GM18861 (cell line): ENCODE measurements around the gene SUCLG2.
A peak's percentile ranks its signal among the peaks of the same experiment; 100 is the strongest.

ENCODE experiments used
- ATAC-seq: cut with Tn5 transposase; IDR thresholded peaks from one replicate; pipeline ENCODE4 v1.9.1; 2021; ENCODE audit not compliant: unreplicated experiment

The SUCLG2 gene

DNA sequence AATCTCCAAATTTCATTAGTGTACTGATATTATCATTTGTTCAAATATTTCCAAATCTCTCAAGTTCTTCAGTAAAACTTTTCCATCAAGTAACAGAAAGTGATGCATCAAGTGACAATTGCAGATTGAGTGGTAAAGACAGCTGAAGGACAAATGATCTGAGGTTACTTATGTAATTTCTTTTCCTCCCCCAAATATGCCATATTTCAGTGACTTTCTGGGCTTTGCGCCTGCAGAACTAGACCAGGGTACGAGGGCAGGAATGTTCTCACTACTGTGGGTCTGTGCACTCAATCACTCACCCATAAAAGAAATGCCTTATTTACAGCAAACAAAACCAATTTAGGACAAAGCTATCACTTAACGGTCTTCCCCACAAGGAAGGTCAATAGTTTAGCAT is 4.7 kb downstream of the SUCLG2 start:
- no peak for ATAC-seq

DNA sequence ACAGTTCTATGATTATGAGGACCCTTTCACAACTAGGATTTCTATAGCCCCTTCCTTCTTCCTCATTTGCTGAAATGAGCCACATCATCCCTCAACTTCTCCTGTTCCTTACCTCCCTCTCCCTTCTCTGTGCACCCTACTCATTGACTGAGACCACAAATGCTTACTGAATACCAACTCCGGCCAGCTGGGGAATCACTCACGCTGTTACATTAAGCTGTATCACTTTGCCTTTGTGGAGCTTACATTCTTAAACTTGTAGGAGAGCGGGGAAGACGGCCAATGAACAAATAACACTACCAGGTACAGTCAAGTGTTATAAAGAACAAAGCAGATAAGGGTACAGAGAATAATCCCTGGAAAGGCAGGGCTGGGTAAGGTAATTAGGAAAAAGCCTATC is 5.7 kb downstream of the SUCLG2 start:
- no peak for ATAC-seq

DNA sequence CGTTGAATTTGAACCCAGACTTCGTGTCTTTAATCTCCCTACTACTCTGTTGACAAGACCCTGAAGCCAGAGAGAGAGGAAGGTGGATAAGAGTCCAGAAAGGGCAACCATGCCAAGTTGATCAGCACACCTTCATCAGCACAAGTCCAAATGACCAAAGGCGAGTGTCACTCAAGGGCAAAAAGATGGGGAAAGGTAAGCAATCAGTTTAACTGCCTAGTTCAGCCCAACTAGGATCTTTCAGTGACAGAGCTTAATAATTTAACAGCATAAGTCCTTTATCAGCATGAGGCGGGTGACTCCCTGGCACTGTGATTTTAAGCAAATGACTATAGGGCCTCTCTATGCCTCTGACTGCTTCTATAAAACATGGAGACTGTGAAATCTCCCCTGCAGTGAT is 6.2 kb downstream of the SUCLG2 start:
- no peak for ATAC-seq

DNA sequence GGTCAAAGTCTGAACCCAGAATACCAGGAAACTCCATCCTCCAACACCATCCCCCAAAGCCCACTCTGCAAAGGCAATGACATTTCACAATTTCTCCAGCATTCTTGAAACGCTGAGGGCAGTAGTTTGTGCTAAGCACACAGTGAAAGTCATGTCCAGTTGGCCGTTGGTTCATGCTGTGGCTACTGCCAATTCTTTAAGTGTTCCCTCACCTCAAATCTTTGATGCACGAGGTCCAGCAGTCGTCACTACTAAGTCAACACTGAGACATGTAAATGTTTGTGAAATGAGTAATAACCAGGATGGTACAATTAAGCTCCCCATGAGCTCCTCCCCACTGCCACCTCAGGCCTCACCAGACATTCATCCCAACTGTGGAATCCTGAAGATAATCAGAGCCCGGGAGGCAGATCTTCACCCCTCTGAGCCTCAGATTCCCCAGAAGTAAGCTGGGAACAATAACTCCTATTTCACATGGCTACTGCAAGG is 7.0 kb downstream of the SUCLG2 start:
- ATAC-seq = no peak

DNA sequence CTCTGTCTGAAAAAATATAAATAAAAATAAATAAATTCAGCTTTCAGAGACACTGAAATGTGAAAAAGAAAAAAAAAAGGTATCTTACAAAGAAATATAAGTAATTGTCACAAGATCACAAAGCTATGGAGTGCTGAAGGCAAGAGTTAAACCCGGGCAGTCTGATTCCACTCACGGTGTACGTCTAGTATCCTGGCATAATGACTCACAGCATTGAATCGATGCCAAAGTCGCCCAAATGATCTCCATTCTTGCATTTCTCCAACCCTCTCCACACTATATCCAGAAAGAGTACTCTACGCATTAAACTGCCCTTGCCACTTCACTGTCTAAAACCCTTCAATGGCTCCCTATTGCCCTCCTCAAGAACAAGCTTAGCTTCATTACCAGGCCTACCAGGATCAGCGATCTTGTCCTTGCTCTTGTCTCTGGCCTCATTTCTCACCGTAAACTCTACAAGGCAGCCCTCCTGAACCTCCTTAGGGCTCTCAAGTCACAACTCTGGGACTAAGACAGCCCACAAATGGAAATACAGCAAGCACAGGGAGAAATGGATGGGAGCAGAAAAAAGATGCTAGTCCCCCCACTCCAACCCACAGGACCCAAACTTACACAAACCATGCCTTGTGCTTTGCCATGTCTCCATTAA is 7.7 kb downstream of the SUCLG2 start:
- ATAC-seq = no peak

DNA sequence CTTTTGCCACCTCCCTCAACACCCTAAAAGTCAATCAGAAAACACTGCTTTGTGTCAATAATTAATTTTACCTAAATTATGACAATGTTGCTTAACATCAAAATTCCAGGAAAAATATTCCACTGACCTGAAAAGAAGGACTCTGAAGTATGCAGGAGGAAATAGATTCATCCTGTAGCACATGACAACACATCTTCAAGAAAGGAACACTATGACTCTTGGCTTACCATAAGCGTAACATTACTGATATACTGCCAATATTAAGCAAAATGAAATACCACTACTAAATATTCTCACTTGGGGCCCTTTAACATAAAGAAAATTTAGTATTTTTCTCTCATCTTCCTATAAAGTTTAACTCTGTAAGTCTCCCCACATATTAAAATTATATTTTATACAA is 9.6 kb downstream of the SUCLG2 start:
- ATAC-seq = no peak

DNA sequence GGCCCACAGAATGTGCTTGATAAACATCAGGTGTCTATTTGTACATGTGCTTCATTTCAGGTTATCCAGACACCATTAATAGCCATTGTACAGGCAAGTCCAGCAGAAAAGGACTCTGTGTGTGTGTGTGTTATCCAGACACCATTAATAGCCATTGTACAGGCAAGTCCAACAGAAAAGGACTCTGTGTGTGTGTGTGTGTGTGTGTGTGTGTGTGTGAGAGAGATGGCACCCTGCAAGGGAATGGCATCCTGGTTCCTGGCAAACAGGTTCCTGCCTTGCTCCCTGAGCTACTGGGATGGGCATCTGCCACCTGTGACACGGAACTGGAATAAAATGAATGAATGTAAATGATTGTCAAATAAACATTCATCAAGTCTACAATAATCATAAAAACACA is 11.7 kb downstream of the SUCLG2 start:
- no peak for ATAC-seq

DNA sequence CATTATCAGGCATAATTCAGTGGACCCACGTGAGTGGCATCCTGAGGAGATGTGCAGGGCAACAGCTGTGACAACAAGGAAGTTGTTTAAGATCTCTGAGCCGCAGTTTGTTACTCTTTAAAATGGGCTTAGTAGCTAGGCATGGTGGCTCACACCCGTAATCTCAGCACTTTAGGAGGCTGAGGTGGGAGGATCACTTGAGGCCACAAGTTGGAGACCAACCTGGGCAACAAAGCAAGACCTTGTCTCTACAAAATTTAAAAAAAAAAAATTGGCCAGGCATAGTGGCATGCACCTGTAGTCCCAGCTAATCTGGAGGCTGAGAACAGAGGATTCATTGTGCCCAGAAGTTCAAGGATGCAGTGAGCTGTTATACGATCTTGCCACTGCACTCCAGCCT is 12.2 kb downstream of the SUCLG2 start:
- no peak for ATAC-seq

DNA sequence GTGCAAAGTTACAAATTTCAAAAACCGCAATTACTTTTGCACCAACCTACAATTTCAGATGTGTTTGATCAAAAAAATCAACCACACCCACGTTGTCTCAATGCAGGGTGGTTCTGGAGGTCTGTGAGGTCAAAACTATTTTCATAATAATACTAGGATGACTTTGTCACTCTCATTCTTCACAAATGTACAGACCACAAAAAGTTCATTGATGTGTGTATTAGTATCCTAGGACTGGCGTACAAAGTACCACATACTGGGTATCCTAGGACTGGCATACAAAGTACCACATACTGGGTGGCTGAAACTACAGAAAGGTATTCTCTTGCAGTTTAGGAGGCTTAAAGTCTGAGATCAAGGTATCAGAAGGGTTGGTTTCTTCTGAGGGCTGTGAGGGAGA is 13.0 kb downstream of the SUCLG2 start:
- no peak for ATAC-seq

DNA sequence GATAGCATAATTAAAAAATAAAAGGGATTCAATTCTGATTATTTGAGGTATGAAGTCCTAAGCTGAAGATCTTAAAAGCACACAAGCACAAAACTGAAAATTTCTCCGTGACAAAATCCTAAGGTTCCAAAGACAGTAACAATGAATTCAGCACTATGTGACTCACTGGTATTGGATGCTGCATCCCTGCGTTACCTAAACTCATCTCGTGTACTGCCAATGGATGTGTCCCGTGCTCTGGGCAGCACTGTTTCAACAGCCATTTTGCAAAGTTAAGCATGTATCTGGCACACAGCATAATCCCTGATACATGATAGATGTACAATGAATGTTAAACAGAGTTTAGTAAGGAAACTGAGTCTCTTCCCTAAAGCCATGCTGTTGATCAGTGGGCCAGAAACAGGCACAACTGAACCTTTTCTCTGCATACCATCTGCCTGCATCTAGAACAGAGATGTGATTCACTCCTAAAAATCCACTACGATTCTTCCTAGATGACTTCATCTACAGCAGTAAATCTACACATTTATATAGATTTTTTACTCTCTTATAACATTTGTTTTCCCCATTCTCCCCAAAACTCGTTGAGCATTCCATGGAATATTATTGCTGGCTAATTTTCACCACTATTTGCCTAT is 14.3 kb downstream of the SUCLG2 start:
- ATAC-seq = no peak

DNA sequence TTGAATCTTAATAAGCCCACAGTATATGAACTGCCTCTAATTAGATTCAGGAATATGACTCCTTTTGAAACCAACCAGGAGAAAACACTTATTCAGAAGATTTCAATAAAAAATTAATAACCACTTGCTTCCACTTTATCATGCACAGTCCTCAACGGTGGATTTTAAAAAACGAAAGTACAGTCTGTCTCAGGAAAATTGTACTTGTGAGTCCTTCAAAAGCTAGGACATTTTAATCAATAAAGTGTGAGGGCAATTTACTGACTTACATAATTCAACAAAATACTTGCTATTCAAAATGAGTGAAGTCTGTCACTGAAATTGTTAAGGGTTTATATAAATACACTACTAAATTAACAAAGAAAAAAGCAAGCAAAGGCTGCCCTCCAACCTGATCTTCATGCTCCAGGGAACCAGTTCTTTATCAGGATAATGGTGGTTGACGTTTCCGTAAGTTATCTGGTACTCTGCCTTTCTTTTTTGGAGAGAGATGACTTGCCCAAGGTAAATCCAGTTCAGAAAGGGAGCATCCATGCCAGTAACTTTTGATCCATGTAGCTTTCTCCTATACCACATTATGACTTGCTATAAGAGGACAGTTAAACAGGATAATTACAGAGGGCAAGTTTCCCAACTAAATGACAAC is 17.0 kb downstream of the SUCLG2 start:
- no peak for ATAC-seq

DNA sequence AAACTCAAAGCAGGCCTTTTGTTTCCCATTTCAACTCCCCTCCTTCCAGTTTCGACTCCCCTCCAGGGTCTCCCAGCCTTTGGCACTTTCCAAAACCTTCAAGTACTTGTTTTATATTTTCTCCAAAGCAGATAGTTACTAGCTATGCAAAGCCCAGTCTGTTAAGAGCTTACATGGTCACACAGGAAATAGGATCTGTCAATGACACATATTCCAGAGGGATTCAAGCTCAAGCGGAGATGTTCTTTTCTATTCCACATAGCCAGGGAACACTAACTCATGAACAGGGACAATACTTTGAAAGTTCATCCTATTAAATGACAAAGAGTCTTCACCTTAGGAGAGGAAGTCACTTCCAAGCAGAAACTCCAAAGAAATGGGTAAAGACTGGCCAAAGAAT is 18.6 kb downstream of the SUCLG2 start:
- ATAC-seq = no peak

DNA sequence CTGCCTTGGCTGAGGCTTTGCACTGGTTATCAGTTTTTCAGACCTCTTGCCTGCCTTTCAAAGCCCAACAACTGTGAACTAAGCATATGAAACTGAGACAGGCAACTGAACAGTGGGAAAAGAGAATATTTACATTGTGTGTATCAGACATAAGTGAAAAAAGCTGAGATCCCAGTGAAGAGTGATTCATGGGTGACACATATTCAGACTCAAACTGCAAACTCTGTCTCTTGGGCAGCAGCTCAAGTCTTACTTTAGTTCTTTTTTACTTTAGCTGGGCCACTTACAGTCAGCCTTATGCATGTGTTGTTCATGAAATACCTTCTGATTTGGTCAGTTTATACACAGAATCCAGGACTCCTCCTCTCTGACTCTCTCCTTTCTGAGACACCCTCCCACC is 19.2 kb downstream of the SUCLG2 start:
- no peak for ATAC-seq

DNA sequence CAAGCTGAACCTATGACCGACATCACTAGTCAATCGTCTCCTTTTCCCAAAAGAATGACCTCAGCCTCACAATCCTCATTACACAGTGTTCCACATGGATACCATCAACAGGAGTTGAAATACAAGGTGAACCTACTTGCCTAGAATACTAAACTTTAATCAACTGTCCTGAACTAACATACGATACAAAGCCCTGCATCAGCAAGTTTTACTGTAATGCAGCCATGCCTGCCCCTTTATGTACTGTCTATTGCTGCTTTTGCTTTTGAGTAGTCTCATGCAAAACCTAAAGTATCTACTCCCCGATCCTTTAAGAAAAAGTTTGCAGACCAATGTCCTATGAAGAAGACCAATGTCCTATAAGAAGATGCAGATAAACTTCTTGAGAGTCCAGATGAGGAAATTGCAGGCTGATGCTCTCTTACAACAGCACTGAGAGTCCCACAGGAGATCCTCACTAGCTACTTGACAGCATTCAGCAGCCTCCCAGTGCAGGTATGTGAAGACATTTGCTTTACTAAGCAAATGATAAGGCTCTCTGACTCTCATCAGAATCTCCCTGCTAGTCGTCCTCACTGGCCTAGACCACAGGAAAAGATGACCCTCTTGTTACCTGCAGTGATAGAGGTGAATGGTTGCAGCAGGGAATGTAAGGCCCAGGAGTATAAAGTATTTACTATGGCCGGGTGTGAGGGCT is 23.6 kb downstream of the SUCLG2 start:
- ATAC-seq = no peak

DNA sequence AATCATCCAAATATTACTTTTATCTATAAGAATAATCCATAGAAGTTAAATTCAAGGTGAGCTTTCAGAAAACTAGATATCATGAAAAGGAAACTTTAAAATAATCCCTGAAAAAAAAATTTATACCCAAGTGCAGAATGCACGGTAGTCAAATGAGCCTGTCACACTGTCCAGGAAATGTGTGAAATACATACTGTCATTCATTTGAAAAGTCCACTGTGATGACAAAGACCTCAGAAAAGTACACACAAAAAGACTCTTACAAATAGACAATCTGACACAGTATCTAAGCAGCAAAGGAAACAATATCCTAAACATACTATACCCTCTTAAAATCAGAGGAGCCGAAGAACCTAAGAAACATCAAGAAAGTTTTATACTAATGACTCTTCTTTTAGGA is 29.7 kb downstream of the SUCLG2 start:
- no peak for ATAC-seq

DNA sequence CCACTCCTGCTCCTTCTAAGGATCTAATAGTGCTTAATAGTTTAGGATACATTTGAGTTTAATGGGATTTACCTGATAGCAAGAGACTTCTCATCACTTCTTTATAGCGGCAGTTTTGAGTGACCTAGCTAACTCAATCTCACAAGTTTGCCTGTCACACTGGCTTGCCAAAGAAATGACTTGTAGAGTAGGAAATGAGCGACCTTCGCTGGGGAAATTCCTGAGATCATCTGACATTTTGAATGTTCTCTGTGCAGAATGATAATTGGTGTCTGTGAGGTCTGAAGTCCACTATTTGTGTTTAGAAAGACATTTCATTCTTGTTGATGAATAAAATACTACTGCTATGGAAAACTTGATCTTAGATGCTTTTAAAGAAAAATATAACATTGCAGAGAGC is 30.3 kb downstream of the SUCLG2 start:
- ATAC-seq = no peak

DNA sequence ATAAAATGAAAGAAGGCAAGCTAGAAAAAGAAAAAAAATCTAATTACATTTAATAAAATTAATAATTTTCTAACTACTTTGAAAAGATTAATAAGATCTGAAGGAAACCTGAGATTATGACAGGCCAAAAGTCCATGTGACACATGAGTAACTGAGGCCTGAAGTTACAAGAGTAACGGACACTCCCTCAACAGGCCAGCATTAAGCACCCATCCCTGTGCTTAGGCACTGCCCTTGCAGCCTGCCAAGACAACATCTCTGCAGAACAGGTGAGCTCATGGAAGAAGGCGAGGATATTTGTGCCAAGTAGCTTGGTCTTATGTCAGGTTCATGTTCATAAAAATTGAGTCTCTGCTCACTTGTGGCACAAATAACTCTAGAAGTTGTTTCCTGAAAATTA is 31.8 kb downstream of the SUCLG2 start:
- ATAC-seq = no peak

DNA sequence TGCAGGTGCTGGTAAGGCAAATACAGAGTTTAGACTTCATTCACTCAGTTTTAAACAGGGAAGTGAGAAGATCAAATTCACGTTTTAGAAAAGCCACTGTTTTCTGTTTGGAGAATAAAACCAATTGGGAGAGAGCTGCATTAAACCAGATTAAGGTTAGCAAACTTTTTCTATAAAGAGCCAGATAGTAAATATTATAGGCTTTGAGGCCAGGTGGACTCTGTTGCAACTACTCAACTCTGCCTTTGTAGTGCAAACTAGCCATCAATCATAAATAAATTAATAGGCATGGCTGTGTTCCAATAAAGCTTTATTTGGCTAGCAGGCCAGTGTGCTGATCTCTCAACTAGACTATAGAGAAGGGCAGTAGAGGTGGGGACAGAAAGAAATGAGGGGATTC is 33.5 kb downstream of the SUCLG2 start:
- no peak for ATAC-seq

DNA sequence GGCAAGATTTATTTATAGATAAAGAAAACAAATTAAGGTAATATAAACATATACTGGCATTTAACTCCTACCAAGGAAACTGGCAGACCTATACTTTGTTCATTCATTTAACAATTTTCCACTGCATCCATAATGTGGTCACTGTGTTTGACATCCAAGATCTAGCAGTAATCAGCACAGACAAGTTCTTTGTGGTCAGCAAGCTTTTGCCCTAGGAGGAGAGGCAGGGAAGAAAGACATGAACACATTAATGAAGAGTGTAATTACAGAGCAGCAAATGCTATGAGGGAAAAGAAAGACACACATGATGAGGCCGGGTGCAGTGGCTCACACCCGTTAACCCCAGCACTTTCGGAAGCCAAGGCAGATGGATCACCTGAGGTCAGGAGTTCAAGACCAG is 34.4 kb downstream of the SUCLG2 start:
- no peak for ATAC-seq

DNA sequence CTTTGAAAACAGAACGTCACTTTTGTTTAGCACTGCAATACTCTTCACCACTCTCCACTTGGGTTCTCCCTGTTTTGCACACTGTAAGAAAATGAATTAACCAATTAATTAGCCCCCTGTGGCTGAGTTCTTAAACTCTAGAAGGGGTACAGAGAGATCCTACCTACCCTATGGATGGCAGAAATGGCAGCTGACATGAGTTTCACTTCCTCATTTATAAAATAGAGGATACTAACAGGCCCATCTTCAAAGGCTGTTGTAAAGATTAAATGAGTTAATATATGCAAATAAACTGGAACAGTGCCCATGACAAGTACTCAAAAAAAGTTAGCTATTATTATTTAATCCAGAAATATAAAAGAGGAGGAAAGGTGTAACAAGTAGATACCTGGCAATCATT is 36.9 kb downstream of the SUCLG2 start:
- peak; percentile 98 for ATAC-seq

DNA sequence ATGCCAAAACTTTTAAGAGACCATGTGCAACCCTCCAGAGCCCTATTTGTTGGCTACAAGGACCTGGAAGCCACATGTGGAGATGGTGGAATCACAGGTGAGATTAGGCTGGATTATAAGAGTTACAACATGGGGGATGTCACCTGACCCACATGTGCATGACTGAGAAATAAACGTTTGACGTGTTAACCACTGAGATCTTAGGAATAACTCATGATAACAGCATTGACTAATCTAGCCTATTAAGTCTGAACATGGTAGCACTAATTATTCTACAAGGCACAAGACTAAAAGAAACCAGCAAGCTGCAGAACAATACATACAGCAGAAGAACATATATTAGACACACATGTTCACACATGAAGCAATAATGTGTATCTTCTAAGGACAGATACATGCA is 38.4 kb downstream of the SUCLG2 start:
- no peak for ATAC-seq

DNA sequence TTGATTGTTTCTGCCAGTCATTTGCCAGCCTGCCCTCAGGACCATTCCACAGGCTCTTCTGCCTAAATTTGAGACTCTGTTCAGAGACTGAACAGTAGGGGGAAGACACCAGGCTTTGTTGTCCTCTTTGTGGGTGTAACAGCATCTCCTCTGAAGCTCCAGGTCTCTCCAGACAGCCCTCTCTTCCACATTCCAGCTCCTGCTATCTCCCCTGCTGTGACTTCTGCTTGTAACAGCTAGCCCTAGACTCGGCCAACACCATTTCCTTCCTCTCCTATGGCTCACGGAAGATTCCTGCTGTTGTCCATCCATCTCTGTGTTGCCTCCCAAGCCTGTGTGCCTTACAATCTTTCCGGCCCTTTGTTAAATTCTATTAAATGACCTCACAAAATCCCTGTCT is 40.2 kb downstream of the SUCLG2 start:
- ATAC-seq = no peak
